Measurements from ENCODE around the gene WASF1.
"Not testable (repeated sequence)": the region's sequence is repeated elsewhere in the genome, so short reads cannot be mapped to it uniquely, and the experiment has no call there.

WASF1 gene

GRCh38 chr6:110130362-110130761 lies 49.1 kb downstream of the WASF1 start:
- no peak for DNase-seq (ENCODE audit: extremely low read depth, low read depth)
- TF ChIP-seq CTCF (IDR thresholded peaks at IDR 0.05; ENCODE audit: low read depth, low read length), result no peak

- no peak for DNase-seq (ENCODE audit: extremely low read depth, low read depth)
Measured at GRCh38 chr6:110128418-110128817, 51.1 kb downstream of the WASF1 start.

GRCh38 chr6:110125361-110125760 lies 54.1 kb downstream of the WASF1 start:
- no peak for DNase-seq (ENCODE audit: extremely low read depth, low read depth)
- TF ChIP-seq CTCF (IDR thresholded peaks at IDR 0.05; ENCODE audit: low read depth, low read length), result no peak

More at GRCh38 chr6:110128418-110128817, 51.1 kb downstream of the WASF1 start:
- TF ChIP-seq CTCF (IDR thresholded peaks at IDR 0.05; ENCODE audit: low read depth, low read length), result no peak

GRCh38 chr6:110121655-110122054 lies 57.8 kb downstream of the WASF1 start:
- not testable (repeated sequence) for DNase-seq (ENCODE audit: extremely low read depth, low read depth)

GRCh38 chr6:110116258-110116657 lies 63.2 kb downstream of the WASF1 start:
- no peak for TF ChIP-seq CTCF (IDR thresholded peaks at IDR 0.05; ENCODE audit: low read depth, low read length)
- DNase-seq (ENCODE audit: extremely low read depth, low read depth), result no peak

- TF ChIP-seq CTCF (IDR thresholded peaks at IDR 0.05; ENCODE audit: low read depth, low read length), result no peak
- no peak for DNase-seq (ENCODE audit: extremely low read depth, low read depth)
Measured at GRCh38 chr6:110114004-110114403, 65.5 kb downstream of the WASF1 start.

GRCh38 chr6:110105296-110105695 lies 74.2 kb downstream of the WASF1 start:
- no peak for DNase-seq (ENCODE audit: extremely low read depth, low read depth)
- no peak for TF ChIP-seq CTCF (IDR thresholded peaks at IDR 0.05; ENCODE audit: low read depth, low read length)

- no peak for DNase-seq (ENCODE audit: extremely low read depth, low read depth)
- TF ChIP-seq CTCF (IDR thresholded peaks at IDR 0.05; ENCODE audit: low read depth, low read length), result no peak
Measured at GRCh38 chr6:110103260-110103659, 76.2 kb downstream of the WASF1 start.
